GM12892 (cell line): ENCODE measurements around the gene CATSPERE.
"Not testable (repeated sequence)": the region's sequence is repeated elsewhere in the genome, so short reads cannot be mapped to it uniquely, and the experiment has no call there.

ENCODE experiments used
- POLR2A ChIP-seq: IDR thresholded peaks from 2 replicates; pipeline ENCODE4 v1.6.1; 2011; ENCODE audit warnings: low read depth, low read length, control low read depth
- POLR2AphosphoS5 ChIP-seq: IDR thresholded peaks from 2 replicates; pipeline ENCODE4 v1.6.1; 2011; ENCODE audit warnings: low read depth, low read length, control low read depth
- TAF1 ChIP-seq: IDR thresholded peaks from 2 replicates; pipeline ENCODE4 v1.6.1; 2011; ENCODE audit warnings: low read depth, mild to moderate bottlenecking, control low read depth, low read length, borderline replicate concordance

DNA sequence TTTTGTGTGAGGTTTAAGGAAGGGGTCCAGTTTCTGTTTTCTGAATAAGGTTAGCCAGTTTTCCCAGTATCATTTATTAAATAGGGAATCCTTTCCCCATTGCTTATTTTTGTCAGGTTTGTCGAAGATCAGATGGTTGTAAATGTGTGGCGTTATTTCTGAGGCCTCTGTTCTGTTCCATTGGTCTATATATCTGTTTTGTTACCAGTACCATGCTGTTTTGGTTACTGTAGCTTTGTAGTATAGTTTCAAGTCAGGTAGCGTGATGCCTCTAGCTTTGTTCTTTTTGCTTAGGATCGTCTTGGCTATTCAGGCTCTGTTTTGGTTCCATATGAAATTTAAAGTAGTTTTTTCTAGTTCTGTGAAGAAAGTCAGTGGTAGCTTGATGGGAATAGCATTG is 39.4 kb downstream of the CATSPERE start:
- TF ChIP-seq TAF1, POLR2A, POLR2AphosphoS5: not testable (repeated sequence)
